NB4 (cell line): ENCODE results near the gene KRT32.

Experiments
- DNase-seq: peaks from one replicate; pipeline ENCODE4 v3.0.0; 2010; ENCODE audit warnings: low read depth
- H3K4me3 ChIP-seq: one replicate; pipeline ENCODE4 v1.5.1; 2011; ENCODE audit warnings: mild to moderate bottlenecking, low read depth, low read length, moderate library complexity
- MYC ChIP-seq: IDR thresholded peaks from 2 replicates; pipeline ENCODE4 v1.6.1; 2011; ENCODE audit warnings: low read depth, low read length
- POLR2A ChIP-seq: IDR thresholded peaks from 2 replicates; pipeline ENCODE4 v1.6.1; 2011; ENCODE audit warnings: mild to moderate bottlenecking; ENCODE audit not compliant: insufficient read length; ENCODE audit errors: extremely low read depth
- TF ChIP-seq, protein P1 (sequence below): IDR thresholded peaks from one replicate; pipeline ENCODE4 v1.5.1; 2012; ENCODE audit warnings: low read depth, low read length
- TF ChIP-seq, protein P2 (sequence below): IDR thresholded peaks from 2 replicates; pipeline ENCODE4 v1.6.1; 2011; ENCODE audit warnings: low read depth, low read length

Gene KRT32

DNA sequence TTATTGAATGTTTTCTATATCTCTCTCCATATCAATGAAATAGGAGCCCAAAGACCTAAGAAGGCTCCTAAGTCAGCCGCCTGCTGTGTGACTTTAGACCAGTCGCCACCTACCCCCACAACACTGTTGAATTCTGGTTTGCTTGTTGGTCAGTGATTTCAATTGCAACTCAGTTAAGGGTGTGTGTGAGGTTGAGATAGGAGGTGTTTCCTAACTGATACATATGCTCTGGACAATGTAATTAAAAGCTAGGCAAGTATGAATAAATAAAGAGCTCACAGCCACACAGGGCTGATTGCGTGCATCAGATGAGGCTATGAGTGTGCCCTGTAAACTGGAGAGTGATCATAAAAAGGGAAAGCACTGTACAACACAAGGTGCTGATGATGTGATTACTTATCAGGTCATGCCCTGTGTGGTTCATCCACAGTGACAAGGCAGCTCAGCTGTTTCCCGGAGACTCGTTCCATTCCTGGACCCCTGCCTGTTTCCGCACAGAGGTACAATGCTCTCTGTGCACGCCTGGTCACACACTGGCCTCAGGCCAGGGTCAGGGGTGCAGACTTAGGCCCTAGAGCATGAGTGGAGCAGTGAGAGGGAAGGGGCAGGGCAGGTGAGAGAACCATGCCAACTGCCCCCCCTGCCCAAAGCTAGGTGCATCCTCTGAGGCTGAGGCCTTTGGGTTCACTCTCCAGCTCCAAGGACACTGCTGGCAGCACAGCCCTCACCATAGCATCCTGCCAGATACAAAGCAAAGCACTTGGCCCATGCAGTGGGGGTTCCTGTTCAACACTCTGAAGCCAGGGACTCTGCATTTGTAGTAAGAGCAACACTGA lies 17.0 kb upstream of the KRT32 start:
- DNase-seq, result no peak
- no peak overlapping the region for H3K4me3 ChIP-seq
- TF ChIP-seq, protein P1, sequence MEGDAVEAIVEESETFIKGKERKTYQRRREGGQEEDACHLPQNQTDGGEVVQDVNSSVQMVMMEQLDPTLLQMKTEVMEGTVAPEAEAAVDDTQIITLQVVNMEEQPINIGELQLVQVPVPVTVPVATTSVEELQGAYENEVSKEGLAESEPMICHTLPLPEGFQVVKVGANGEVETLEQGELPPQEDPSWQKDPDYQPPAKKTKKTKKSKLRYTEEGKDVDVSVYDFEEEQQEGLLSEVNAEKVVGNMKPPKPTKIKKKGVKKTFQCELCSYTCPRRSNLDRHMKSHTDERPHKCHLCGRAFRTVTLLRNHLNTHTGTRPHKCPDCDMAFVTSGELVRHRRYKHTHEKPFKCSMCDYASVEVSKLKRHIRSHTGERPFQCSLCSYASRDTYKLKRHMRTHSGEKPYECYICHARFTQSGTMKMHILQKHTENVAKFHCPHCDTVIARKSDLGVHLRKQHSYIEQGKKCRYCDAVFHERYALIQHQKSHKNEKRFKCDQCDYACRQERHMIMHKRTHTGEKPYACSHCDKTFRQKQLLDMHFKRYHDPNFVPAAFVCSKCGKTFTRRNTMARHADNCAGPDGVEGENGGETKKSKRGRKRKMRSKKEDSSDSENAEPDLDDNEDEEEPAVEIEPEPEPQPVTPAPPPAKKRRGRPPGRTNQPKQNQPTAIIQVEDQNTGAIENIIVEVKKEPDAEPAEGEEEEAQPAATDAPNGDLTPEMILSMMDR, result no peak
- TF ChIP-seq, protein P2, sequence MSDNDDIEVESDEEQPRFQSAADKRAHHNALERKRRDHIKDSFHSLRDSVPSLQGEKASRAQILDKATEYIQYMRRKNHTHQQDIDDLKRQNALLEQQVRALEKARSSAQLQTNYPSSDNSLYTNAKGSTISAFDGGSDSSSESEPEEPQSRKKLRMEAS, result no peak
- TF ChIP-seq POLR2A, result no peak
- no peak for TF ChIP-seq MYC

DNA sequence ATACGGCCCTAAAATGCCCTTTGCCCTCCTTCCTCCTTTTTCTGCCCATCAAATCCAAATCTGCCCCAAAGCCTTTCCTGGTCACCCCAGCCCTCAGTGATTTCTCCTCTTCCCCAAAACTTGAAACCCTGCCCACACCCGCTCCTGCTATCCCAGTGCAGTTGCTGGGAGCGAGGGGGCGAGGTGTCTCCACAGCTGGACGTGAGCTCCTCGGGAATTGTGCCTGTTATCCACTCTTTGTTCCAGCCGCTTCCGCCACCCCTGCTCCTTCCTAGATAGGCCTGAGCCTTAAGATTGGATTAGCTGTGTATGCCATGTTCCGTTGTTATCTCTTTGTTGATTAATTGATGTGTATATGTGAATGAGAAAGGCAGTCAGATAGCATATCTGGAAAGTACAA lies 16.3 kb upstream of the KRT32 start:
- DNase-seq, result no peak
- no peak overlapping the region for H3K4me3 ChIP-seq
- no peak for TF ChIP-seq MYC
- TF ChIP-seq, protein P1, result no peak
- TF ChIP-seq, protein P2, result no peak
- TF ChIP-seq POLR2A, result no peak

DNA sequence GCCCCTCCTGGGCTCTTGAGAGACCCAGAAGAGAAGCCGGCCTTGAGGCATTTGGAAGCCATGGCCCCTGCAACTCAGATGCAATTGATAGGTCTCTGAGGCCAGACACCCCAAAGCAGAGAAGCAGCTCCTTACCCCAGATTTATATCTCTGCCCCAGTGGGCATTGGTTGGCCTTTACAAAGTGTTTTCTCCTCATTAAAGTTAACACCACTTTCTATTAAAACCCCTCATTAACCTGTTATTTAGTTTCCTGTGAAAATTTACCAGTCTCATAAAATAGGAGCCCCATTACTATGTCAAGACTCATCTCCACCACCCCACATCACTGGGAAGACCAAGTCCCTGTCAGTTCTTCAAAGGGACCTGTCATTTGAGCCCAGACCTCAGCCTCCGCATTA lies 13.8 kb upstream of the KRT32 start, which contains the start of gene KRT35:
Gene KRT35 (minus strand): TSS at position 116 of the 400 bp plus-strand sequence. CDS start 54 bp downstream, at position 62.
- TF ChIP-seq, protein P2, result no peak
- TF ChIP-seq POLR2A (no peak), MYC (no peak)
- TF ChIP-seq, protein P1, result no peak
- no peak within 1 kb of the TSS for H3K4me3 ChIP-seq
- no peak for DNase-seq

DNA sequence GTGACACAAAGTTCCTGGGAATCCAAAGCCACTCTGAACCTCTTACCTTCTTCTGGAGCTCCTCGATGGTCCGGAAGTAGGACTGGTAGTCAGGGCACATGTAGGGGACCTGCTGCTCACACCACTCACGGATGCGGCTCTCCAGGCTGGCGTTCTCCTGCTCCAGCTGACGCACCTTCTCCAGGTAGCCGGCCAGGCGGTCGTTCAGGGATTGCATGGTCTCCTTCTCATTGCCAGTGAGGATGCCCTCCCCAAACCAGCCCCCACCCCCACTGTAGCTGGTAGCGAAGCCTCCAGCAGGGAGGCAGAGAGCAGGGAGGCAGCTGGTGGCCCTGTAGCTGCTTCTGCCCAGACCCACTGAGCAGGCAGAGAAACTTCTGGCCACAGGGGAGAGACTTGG lies 13.4 kb upstream of the KRT32 start:
- DNase-seq, result no peak
- TF ChIP-seq MYC (no peak), POLR2A (no peak)
- TF ChIP-seq, protein P2, result no peak
- TF ChIP-seq, protein P1, result no peak
- no peak overlapping the region for H3K4me3 ChIP-seq

DNA sequence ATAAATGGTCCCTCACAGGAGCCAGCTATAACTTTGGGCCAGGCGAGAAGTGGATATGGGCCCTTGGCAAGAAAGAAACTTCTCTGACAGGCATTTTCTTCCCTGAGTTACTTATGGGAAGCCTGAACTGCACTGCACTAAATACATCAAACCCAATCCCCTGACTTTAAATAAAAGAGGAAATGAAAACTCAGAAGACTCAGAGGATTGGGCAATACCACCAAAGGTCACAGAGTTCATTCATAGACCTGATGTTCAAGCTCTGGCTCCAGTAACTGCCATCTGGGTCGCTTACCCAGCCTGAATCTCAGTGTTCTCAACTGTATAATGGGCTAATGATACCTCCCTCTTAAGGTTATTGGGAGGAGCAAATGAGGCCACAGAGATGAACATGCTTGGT lies 12.9 kb upstream of the KRT32 start:
- peak; percentile 38 for DNase-seq
- H3K4me3 ChIP-seq, result no peak overlapping the region
- TF ChIP-seq MYC (no peak), POLR2A (no peak)
- TF ChIP-seq, protein P1, result no peak
- TF ChIP-seq, protein P2, result no peak
